ENCODE measurements around the gene KCNQ1OT1.

- TF ChIP-seq CTCF (conservative IDR thresholded peaks at IDR 0.05; ENCODE audit: low read length), result no peak
- no peak for TF ChIP-seq EZH2phosphoT487 (IDR thresholded peaks at IDR 0.05; ENCODE audit: borderline replicate concordance)
These were observed 14.0 kb downstream of the KCNQ1OT1 start for GRCh38 chr11:2685566-2686359.

All from Loucy (cell line).